Thymus (tissue), 11 donors: ENCODE measurements around the gene SLC16A9. TPM values are rescaled to one million over a fixed set of nuclear protein-coding genes. Genes with fewer than 3 reads are reported as not detected.
"Not testable (repeated sequence)": the region's sequence is repeated elsewhere in the genome, so short reads cannot be mapped to it uniquely, and the experiment has no call there.

ENCODE experiments used
- DNase-seq, 9 donors: peaks; one replicate each; pipeline ENCODE4 v3.0.0-alpha.2; 2013; ENCODE audit warnings: low spot score in 9 of 9, low read depth in 6 of 9, missing footprints in 1 of 9
- H3K27ac ChIP-seq, 2 donors: one replicate each; pipeline ENCODE4 v1.5.1; 2013; ENCODE audit warnings: control low read depth in 1 of 2, low read depth in 1 of 2, low read length in 1 of 2, mild to moderate bottlenecking in 1 of 2, moderate library complexity in 1 of 2
- H3K27me3 ChIP-seq, 2 donors: one replicate each; pipeline ENCODE4 v1.5.1; 2013; ENCODE audit warnings: low read length in 1 of 2; ENCODE audit not compliant: control insufficient read depth in 2 of 2, insufficient read depth in 1 of 2
- H3K36me3 ChIP-seq, 2 donors: one replicate each; pipeline ENCODE4 v1.5.1; 2013; ENCODE audit warnings: low read length in 1 of 2, mild to moderate bottlenecking in 1 of 2, moderate library complexity in 1 of 2; ENCODE audit not compliant: control insufficient read depth in 2 of 2, insufficient read depth in 2 of 2
- H3K4me1 ChIP-seq, 2 donors: one replicate each; pipeline ENCODE4 v1.5.1; 2013; ENCODE audit warnings: low read length in 2 of 2; ENCODE audit not compliant: control insufficient read depth in 2 of 2, insufficient read depth in 2 of 2
- H3K4me3 ChIP-seq, 2 donors: one replicate each; pipeline ENCODE4 v1.5.1; 2013; ENCODE audit warnings: low read length in 2 of 2, control low read depth in 1 of 2, mild to moderate bottlenecking in 1 of 2
- H3K9me3 ChIP-seq, 2 donors: one replicate each; pipeline ENCODE4 v1.5.1; 2013; ENCODE audit warnings: low read length in 1 of 2, mild to moderate bottlenecking in 1 of 2; ENCODE audit not compliant: control insufficient read depth in 2 of 2, insufficient read depth in 1 of 2
- WGBS: extraction: QIAGEN DNeasy Blood & Tissue Kit; methylation state at CpG from one replicate; pipeline ENCODE4 v1.1.7; 2013; 5-methylcytosine and 5-hydroxymethylcytosine counted together
- polyA plus RNA-seq: library from polyadenylated mRNA; stranded (reverse); fragments of 200-250 nt; gene quantifications from one replicate; pipeline ENCODE4 v1.2.3, GENCODE V29; 2013
- total RNA-seq: library from RNA; stranded (reverse); fragments of 120-200 nt; gene quantifications from one replicate; pipeline ENCODE4 v1.2.4, GENCODE V29; 2013
- donor health status: healthy.

SLC16A9 gene
- total and polyA plus RNA-seq, 2 donors = 1.6 to 5.3 TPM

DNA sequence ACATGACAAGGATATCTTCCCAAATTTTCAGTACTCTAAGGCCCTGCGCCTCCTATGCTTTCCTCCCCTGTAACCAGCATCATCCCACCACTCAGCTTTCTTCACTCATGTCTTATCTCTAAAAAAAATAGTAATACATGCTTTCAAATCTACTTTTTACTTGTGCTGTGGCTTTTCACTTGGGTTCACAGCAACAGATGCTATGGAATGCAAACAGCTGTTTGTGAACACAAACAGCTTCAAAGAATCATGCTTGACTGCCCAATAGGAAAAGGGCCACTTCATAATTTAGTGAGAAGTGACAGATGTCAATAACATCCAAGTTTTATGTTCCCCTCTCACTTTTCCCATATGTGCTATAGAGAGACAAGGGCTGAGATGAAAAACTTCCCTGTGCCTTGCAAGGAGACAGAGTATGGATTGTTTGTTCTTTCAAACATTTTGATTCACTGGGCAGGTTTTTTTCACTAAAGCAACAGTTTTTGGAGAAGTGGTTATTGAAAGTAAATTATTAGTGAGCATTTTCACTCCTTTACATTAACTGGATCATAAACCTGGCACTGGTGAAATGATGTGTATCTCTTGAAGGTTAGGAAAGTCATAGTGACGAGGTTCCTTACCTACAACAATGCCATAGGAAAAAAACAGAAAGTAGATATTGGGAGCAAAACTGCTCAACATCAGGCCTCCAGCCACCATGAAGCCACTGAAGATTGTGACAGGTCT lies 37.3 kb downstream of the SLC16A9 start:
- WGBS = 98% methylated on average over 2 of the region's 2 CpGs
- H3K36me3 ChIP-seq = no peaks in the 10 kb centered on the region
- H3K4me3 ChIP-seq = no peak overlapping the region
- DNase-seq = no peak
- H3K27ac ChIP-seq = no peak overlapping the region
- no peaks in the 10 kb centered on the region for H3K4me1 ChIP-seq
- H3K9me3 ChIP-seq = no peaks in the 10 kb centered on the region
- H3K27me3 ChIP-seq = no peaks in the 10 kb centered on the region

DNA sequence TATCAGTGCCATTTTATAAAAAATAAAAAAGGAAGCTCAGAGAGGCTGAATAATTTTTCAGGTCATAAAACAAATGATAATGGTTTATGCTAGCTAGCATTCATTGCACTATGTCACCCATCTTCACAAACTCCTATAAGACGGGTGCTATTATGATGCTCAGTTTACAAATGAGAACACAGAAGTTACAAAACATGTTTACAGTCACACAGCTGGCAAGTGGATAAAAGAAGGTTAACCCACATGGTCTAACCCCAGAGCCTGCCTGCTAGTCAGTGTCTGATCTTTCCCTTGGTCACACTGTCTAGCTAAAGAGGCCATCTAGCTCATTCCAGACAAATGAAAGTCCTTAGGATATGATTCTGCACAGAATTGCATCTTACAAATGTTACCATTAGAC lies 39.4 kb downstream of the SLC16A9 start:
- Histone ChIP-seq H3K4me3 (no peak overlapping the region), H3K9me3 (no peaks in the 10 kb centered on the region), H3K27ac (no peak overlapping the region), H3K27me3 (no peaks in the 10 kb centered on the region), H3K4me1 (no peaks in the 10 kb centered on the region), H3K36me3 (no peaks in the 10 kb centered on the region)
- no peak for DNase-seq
- 92% methylated on average over 1 of the region's 1 CpG for WGBS

DNA sequence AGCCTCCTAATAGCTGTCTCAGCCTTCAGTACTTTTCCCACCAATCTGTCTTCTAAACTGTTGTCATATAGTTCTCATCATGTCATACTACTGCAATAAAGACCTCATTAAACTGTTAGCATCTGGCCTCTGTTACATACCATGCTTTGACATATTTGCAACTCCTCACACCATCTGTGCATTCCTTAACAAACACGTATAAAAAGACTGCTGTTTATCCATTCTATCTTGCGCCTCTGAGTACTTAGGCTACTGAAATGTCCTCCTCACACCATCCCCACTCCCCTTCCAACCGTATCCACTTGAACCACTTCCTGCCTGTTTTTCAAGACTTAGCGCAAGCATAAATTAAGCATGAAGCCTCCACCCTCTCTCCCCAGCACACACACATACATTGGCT lies 41.6 kb downstream of the SLC16A9 start:
- Histone ChIP-seq H3K27me3 (no peaks in the 10 kb centered on the region), H3K27ac (no peak overlapping the region), H3K9me3 (no peaks in the 10 kb centered on the region), H3K4me3 (no peak overlapping the region), H3K4me1 (no peaks in the 10 kb centered on the region), H3K36me3 (no peaks in the 10 kb centered on the region)
- DNase-seq = no peak
- WGBS = 87% methylated on average over 4 of the region's 4 CpGs

DNA sequence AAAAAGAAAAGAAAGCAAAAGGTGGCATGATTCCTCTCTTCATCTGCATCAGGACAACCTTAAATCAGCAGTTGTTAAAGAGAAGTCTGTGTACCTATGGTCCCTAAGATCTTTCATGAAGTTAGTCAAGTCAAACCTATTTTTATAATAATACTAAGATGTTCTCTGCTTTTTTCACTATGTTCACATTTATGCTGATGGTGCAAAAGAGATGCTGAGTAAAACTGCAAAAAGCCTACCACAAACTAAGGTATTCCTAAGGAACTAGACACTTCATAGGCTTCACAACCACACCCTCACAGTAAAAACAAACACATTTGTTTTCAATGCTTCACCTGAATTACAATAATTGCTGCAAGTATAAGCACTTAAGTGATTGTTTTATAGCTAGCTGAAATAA lies 43.3 kb downstream of the SLC16A9 start:
- no peak for DNase-seq
- H3K27ac ChIP-seq = no peak overlapping the region
- H3K4me3 ChIP-seq = no peak overlapping the region
- H3K36me3 ChIP-seq = no peaks in the 10 kb centered on the region
- H3K9me3 ChIP-seq = no peaks in the 10 kb centered on the region
- no peaks in the 10 kb centered on the region for H3K27me3 ChIP-seq
- H3K4me1 ChIP-seq = no peaks in the 10 kb centered on the region

- not testable (repeated sequence) for H3K4me3 ChIP-seq, H3K4me1 ChIP-seq, DNase-seq, H3K27me3 ChIP-seq, H3K27ac ChIP-seq, H3K9me3 ChIP-seq, H3K36me3 ChIP-seq
- WGBS = 98% methylated on average over 7 of the region's 7 CpGs
These were observed 46.4 kb downstream of the SLC16A9 start for GRCh38 chr10:59663213-59663612.

DNA sequence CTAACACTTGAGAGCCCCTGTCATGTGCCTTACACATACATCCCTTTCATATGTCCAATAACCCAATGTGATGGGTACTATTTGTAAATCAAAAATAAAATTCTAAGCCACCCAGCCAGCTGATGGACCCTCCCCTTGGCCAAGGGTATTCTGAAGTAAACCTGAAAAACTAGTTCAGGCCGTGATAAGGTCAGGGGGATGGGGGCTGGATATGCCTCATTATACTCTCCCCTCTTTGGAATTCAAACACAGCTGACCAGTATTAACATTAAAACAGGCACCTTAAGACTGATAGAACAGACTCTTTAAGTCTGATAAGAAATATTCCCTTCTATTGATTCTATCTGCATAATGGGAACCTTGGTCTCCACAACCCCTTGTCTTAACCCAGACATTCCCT lies 51.9 kb downstream of the SLC16A9 start:
- Histone ChIP-seq H3K9me3 (no peaks in the 10 kb centered on the region), H3K27me3 (no peaks in the 10 kb centered on the region), H3K27ac (no peak overlapping the region), H3K36me3 (no peaks in the 10 kb centered on the region), H3K4me3 (no peak overlapping the region), H3K4me1 (no peaks in the 10 kb centered on the region)
- DNase-seq = no peak
- 95% methylated on average over 1 of the region's 1 CpG for WGBS

DNA sequence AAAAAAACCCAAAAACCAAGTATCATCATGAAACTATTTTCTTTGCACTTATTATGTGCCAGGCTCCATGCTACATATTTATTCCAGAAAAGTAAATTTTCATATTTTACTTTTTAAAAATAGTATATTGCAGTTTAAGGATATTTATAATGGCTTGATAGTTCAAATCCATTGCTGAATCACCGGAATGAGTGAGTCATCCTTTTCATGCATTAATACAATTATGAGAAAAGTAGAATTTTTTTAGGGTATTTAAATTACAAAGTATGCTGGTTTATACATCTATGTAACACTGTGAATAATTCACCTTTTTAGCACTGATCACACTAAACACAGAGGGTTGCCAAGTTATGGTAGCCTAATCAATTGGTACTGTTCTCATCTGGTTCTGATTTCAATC lies 54.3 kb downstream of the SLC16A9 start:
- no peaks in the 10 kb centered on the region for H3K27me3 ChIP-seq
- no peaks in the 10 kb centered on the region for H3K4me1 ChIP-seq
- H3K4me3 ChIP-seq = no peak overlapping the region
- 94% methylated on average over 1 of the region's 1 CpG for WGBS
- DNase-seq = no peak
- H3K27ac ChIP-seq = no peak overlapping the region
- no peaks in the 10 kb centered on the region for H3K36me3 ChIP-seq
- no peaks in the 10 kb centered on the region for H3K9me3 ChIP-seq

DNA sequence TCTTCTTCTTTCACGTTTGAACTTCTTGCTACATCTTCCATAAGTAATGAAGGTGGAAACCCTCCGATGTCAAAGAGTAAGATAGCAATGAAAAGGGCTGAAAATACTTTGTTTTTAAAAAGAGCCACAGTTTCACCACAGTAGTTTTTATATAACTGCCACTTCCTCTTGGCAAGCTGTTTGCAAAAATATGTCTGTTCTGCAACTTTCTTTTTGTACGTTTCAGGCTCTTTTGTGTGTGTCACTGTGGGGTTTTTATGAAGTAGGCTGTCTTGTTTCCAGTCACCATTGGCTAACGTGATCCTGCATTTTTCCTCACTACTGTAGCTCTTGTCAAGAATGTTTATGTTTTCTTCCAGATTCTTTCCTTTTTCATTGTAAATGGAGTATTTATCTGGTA lies 55.6 kb downstream of the SLC16A9 start:
- no peaks in the 10 kb centered on the region for H3K9me3 ChIP-seq
- DNase-seq = peak in 2 of 9 donors; percentile 5 to 35
- no peaks in the 10 kb centered on the region for H3K27me3 ChIP-seq
- WGBS = 28% methylated on average over 4 of the region's 4 CpGs
- no peaks in the 10 kb centered on the region for H3K36me3 ChIP-seq
- no peak overlapping the region for H3K4me3 ChIP-seq
- H3K27ac ChIP-seq = no peak overlapping the region
- H3K4me1 ChIP-seq = no peaks in the 10 kb centered on the region

GRCh38 chr10:59651902-59652301 lies 57.7 kb downstream of the SLC16A9 start:
- Histone ChIP-seq H3K36me3 (no peaks in the 10 kb centered on the region), H3K27ac (no peak overlapping the region), H3K4me3 (no peak overlapping the region), H3K27me3 (no peaks in the 10 kb centered on the region), H3K4me1 (no peaks in the 10 kb centered on the region), H3K9me3 (peaks cover 0 to 3% of the 10 kb centered on the region in 2 donors)
- no peak for DNase-seq
- WGBS = 95% methylated on average over 3 of the region's 3 CpGs
